AG20443 (cell line): ENCODE results near the gene NEURL1.

ENCODE experiments used
- DNase-seq: peaks from one replicate; pipeline ENCODE4 v3.0.0; 2012; ENCODE audit warnings: low spot score, mixed read lengths

Gene NEURL1, protein sequence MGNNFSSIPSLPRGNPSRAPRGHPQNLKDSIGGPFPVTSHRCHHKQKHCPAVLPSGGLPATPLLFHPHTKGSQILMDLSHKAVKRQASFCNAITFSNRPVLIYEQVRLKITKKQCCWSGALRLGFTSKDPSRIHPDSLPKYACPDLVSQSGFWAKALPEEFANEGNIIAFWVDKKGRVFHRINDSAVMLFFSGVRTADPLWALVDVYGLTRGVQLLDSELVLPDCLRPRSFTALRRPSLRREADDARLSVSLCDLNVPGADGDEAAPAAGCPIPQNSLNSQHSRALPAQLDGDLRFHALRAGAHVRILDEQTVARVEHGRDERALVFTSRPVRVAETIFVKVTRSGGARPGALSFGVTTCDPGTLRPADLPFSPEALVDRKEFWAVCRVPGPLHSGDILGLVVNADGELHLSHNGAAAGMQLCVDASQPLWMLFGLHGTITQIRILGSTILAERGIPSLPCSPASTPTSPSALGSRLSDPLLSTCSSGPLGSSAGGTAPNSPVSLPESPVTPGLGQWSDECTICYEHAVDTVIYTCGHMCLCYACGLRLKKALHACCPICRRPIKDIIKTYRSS

GRCh38 chr10:103493362-103493915 is at the start of gene NEURL1:
Gene NEURL1, plus strand, starts transcription at chr10:103493705. Its CDS starts 683 bp downstream, at chr10:103494388.
- peak; percentile 50 for DNase-seq

GRCh38 chr10:103444478-103444877 is 49.0 kb upstream of the NEURL1 start:
- DNase-seq, result no peak

- DNase-seq, result no peak
These were observed 48.1 kb upstream of the NEURL1 start for GRCh38 chr10:103445366-103445765.

- DNase-seq, result peak; percentile 86
These were observed 47.5 kb upstream of the NEURL1 start for GRCh38 chr10:103445767-103446567.

DNA sequence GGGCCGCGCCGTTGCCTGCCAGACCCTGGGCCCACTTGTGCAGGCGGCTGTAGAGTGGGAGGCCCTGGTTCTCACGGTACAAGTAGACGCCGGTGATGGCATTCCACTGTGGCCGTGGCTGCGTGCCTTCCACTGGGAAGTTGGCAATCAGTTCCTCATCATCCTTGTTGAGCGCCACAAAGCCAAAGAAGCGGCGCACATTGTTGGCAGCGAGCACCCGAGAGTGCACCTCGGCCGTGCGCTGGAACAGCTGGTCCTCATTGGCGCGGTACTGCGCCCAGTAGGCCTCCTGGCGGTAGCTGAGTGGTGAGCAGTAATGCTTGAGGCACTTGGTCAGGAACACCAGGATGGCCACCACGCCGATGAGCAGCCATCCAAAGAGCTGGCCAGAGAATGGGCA is 46.3 kb upstream of the NEURL1 start:
- no peak for DNase-seq

DNA sequence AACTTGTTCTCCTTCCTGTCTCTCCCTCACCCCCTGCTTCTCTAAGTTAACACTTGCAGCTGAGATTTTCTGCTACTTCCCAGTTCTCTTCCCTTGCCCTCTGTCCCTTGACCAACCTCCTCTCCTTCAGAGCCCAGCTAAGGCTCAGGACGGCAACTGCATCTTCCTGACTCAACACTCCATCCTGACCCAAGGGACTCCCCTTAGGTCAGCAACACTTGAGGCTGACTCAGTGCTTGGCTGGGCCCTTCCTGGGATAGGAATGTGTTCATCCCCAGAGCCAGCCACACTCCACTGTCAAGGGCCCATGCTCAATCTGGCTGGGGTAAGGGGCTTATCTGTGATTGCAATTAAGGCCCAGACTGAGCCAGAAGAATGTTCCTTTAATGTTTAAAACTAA is 44.8 kb upstream of the NEURL1 start:
- peak; percentile 92 for DNase-seq

DNA sequence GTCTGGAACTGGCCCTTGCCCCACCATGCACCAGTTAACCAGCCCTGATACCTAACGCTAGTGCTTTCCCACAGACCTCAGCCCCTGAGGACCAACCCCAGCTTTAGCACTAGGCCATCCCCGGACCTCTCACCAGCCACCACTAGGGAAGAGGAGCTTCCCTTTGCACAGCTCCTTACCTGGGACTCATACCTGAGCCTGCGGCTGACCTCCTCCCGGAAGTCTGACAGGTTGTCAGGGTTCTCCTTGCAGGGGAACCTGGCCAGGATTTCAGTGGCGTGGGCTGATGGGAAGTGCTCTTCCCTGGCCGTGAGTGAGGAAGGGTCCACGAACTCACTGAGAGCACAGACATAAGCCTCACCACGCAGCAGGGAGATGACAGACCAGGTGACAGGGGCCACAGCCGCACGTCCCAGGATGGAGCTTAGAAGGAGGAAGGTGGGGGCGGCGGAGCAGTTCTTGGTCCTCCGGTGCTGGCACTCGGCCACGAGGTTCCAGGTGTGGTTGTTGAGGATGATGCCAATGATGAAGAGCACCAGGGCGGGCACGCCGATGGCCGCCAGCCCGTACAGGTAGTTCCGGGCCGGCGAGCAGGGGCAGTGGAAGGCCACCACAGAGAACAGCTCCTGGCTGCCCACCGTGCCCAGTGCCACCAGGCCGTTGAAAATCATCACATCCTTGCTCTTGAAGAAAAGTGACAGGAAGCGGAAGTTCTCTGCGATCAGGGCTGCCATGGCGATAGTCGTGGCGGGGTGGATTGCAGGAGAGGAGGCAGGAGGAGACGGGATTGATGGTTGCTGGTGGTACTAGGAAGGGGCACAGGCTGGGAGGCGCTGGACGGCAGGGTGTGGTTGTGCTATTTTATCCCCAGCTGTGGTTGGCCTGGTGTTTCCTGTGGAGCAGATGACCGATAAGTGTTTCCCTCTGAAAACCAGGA is 44.0 kb upstream of the NEURL1 start:
- no peak for DNase-seq

- no peak for DNase-seq
These were observed 43.3 kb upstream of the NEURL1 start for GRCh38 chr10:103450201-103450695.

- DNase-seq, result peak; percentile 87
These were observed 42.3 kb upstream of the NEURL1 start for GRCh38 chr10:103451091-103451813.

- DNase-seq, result peak; percentile 90
These were observed 41.5 kb upstream of the NEURL1 start, which contains the start of gene CALHM2 for GRCh38 chr10:103451831-103452505. Gene CALHM2, minus strand, starts transcription at chr10:103452370. Its CDS starts 2,429 bp downstream, at chr10:103449941.

GRCh38 chr10:103452506-103453230 is 40.8 kb upstream of the NEURL1 start:
- no peak for DNase-seq

- no peak for DNase-seq
These were observed 39.5 kb upstream of the NEURL1 start for GRCh38 chr10:103454026-103454425.

DNA sequence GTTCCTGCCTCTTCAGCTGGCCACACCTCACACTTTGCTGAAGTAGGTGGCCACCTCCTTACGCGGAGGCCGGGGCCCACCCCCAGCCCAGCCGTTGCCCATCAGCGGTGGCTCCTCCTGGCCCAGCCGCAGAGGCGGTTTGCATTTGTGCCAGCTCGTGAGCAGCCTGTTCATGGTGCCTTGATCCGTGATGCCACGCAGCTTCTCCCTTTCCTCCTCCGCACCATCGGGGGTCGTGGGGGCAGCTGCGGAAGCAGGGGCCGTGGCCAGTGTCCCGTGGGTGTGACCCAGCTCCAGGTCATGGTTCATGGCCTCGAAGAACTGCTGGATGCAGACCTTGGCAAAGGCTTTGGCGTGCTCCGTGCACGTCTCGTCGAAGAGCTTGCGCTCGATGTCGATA is 38.3 kb upstream of the NEURL1 start:
- DNase-seq, result no peak

DNA sequence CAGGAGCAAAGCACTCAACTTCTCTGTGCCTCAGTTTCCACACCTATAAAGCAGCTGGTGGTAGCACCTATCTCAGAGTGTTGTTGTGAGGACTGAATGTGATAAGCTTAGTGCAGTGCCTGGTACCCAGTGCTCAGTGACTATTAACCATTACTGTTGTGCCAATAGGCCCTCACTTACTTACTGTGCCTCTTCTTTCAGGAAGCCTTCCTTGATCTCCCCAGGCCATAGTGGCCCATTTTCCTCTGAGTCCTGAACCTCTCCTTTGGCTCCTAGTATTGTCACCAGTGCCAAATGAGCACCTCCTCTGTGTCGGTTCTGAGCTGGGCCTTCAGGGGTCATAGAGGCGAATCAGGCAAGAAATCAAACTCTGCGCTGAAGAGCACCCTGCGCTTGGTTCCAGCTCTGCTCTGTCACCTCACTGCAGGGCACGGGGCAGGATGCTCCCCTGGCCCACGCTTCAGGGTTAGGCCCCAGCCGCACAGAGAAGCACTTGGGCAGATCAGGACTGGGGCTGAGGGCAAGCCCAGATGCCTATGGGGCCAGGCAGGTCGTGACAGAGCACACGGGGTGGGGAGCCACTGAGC is 37.3 kb upstream of the NEURL1 start:
- DNase-seq, result no peak

DNA sequence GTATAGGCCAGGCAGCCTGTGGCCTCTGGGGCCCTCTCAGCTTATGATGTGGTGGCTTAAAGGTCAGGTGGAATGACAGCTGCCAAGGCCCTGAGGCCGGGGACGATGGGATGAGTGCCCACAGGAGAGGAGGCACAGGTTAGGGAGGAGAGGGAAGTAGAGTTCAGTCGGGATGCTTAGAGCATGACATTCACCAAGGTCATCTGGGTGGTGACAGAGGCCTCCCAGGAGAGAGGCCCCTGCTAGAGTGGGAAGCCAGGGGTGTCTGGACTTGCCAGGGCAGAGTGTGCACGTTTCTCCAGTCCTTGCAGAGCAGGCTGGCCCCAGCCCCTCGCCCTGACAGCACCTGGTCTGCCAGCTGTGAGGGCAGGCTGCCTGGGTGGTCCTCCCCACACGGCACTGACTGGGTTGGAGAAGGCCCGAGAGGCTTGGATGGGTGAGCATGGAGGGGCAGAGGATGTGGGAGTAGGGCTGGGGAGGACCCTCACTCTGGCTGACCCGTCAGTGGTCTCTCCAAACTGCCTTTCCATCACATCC is 36.3 kb upstream of the NEURL1 start:
- no peak for DNase-seq

GRCh38 chr10:103457896-103458583 is 35.5 kb upstream of the NEURL1 start:
- no peak for DNase-seq

DNA sequence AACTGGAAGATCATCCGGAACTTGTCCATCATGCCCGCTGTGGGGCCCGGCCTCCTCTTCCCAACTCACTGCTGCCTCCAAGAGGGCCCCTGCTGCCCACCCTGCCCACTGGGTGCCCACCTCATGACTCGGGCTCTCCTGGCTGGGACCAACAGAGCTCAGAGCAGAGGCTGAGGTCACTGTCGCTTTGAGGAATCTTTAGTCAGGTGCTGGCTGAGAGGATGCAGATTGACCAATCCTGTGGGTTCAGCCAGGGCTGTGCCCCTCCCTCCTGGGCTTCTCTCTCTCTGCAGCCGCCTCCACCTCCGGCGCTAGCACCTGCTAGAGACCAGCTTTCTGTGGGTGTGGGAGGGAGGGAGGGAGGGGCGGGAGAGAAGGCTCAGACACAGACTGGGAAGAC is 34.8 kb upstream of the NEURL1 start, which contains the start of gene CALHM1:
TSS of gene CALHM1 (minus strand) at position 181 of the 400 bp plus-strand sequence. CDS start at position 32, 149 bp downstream.
- no peak for DNase-seq

GRCh38 chr10:103459615-103460014 is 33.9 kb upstream of the NEURL1 start:
- no peak for DNase-seq
